H1 (cell line): ENCODE measurements around the gene UHRF1. TPM values are rescaled to one million over a fixed set of nuclear protein-coding genes. Genes with fewer than 3 reads are reported as not detected.
A peak's percentile ranks its signal among the peaks of the same experiment; 100 is the strongest.

Experiments
- CTCF ChIA-PET: fragments of 300-600 bp; sonication (Branson Sonifier 250); formaldehyde crosslinking; loops from one replicate; lab custom pipeline; 2021; ENCODE audit not compliant: partially characterized antibody; lab: Charles Lee
- POLR2A ChIA-PET: fragments of 300-600 bp; sonication (Branson Sonifier 250); formaldehyde crosslinking; loops from one replicate; lab custom pipeline; 2021; ENCODE audit warnings: inconsistent platforms; ENCODE audit not compliant: partially characterized antibody; lab: Charles Lee
- DNase-seq, 2 experiments: peaks; one replicate each; pipeline versions ENCODE4 v3.0.0 to v3.0.0-alpha.2; 2010 to 2022; ENCODE audit warnings: low spot score in 2 of 2, low read depth in 1 of 2, mixed read lengths in 1 of 2
- FAIRE-seq: peaks from 2 replicates; lab custom pipeline; 2011; peaks lifted over from hg19 to GRCh38; lab: Jason Lieb, UNC
- H2AFZ ChIP-seq: 2 replicates; pipeline ENCODE4 v1.8.1; 2012; ENCODE audit warnings: low read length, inconsistent platforms
- H2AK5ac ChIP-seq: 2 replicates; pipeline ENCODE4 v1.6.1; 2013; ENCODE audit warnings: low read depth, low read length
- H2BK120ac ChIP-seq: replicated peaks from 2 replicates; pipeline ENCODE3; 2013; ENCODE audit warnings: low read depth, low read length, inconsistent platforms
- H2BK12ac ChIP-seq: 2 replicates; pipeline ENCODE4 v1.6.1; 2013; ENCODE audit warnings: low read depth, low read length
- H2BK15ac ChIP-seq: 2 replicates; pipeline ENCODE4 v1.6.1; 2013; ENCODE audit warnings: low read length
- H2BK20ac ChIP-seq: 2 replicates; pipeline ENCODE4 v1.6.1; 2013; ENCODE audit warnings: low read length
- H2BK5ac ChIP-seq: 2 replicates; pipeline ENCODE4 v1.6.1; 2013; ENCODE audit warnings: low read depth, low read length
- H3K14ac ChIP-seq: 2 replicates; pipeline ENCODE4 v1.6.1; 2013; ENCODE audit warnings: inconsistent platforms; ENCODE audit not compliant: insufficient read length
- H3K18ac ChIP-seq: 2 replicates; pipeline ENCODE4 v1.6.1; 2013; ENCODE audit warnings: low read length; ENCODE audit errors: extremely low read depth
- H3K23ac ChIP-seq: 2 replicates; pipeline ENCODE4 v1.6.1; 2013; ENCODE audit warnings: inconsistent platforms; ENCODE audit not compliant: insufficient read length
- H3K23me2 ChIP-seq: 2 replicates; pipeline ENCODE4 v1.6.1; 2013; ENCODE audit warnings: low read depth, low read length
- H3K27ac ChIP-seq: 2 replicates; pipeline ENCODE4 v1.6.1; 2011; ENCODE audit warnings: low read depth, low read length, inconsistent platforms
- H3K27me3 ChIP-seq, 4 experiments: replicated peaks in 1 of 4; 1 replicate in 1 of 4; 2 replicates in 3 of 4; pipeline versions ENCODE4 v1.6.1 to v1.8.1; 2011 to 2013; ENCODE audit warnings: low read length in 3 of 4, mild to moderate bottlenecking in 3 of 4, inconsistent platforms in 2 of 4, mixed read lengths in 2 of 4, moderate library complexity in 1 of 4; ENCODE audit not compliant: control insufficient read depth in 3 of 4, insufficient read depth in 3 of 4; ENCODE audit errors: extremely low read depth in 1 of 4
- H3K36me3 ChIP-seq, 4 experiments: 2 replicates each; pipeline versions ENCODE4 v1.6.1 to v1.8.1; 2011 to 2013; ENCODE audit warnings: mild to moderate bottlenecking in 4 of 4, low read length in 3 of 4, moderate library complexity in 2 of 4, control low read depth in 1 of 4, inconsistent platforms in 1 of 4; ENCODE audit not compliant: insufficient read depth in 4 of 4, control insufficient read depth in 2 of 4
- H3K4ac ChIP-seq: replicated peaks from 2 replicates; pipeline ENCODE3; 2013; ENCODE audit warnings: low read length, low read depth, mixed read lengths, inconsistent platforms; ENCODE audit not compliant: insufficient read length
- H3K4me1 ChIP-seq, 4 experiments: replicated peaks in 1 of 4; 1 replicate in 1 of 4; 2 replicates in 3 of 4; pipeline versions ENCODE4 v1.6.1 to v1.8.1; 2011 to 2013; ENCODE audit warnings: low read length in 3 of 4, inconsistent platforms in 2 of 4, mixed read lengths in 1 of 4; ENCODE audit not compliant: insufficient read depth in 4 of 4, control insufficient read depth in 3 of 4
- H3K4me2 ChIP-seq, 2 experiments: 2 replicates each; pipeline versions ENCODE4 v1.6.1 to v1.8.1; 2011 to 2013; ENCODE audit warnings: low read depth in 2 of 2, low read length in 2 of 2, control low read depth in 1 of 2, inconsistent platforms in 1 of 2, mild to moderate bottlenecking in 1 of 2; ENCODE audit not compliant: insufficient read depth in 1 of 2
- H3K4me3 ChIP-seq, 4 experiments: fragments of 200-600, 300-600 bp in 1 of 4; sonication (generic), shearing (Covaris generic), sonication (Bioruptor Twin) in 1 of 4; 2 replicates each; pipeline versions ENCODE4 v1.5.1 to v1.8.1; 2011 to 2016; ENCODE audit warnings: low read length in 4 of 4, low read depth in 3 of 4, control low read depth in 2 of 4, inconsistent platforms in 2 of 4, mild to moderate bottlenecking in 2 of 4, mixed read lengths in 1 of 4, moderate library complexity in 1 of 4; ENCODE audit not compliant: insufficient read depth in 2 of 4; ENCODE audit errors: extremely low read depth in 1 of 4
- H3K56ac ChIP-seq: replicated peaks from 2 replicates; pipeline ENCODE3; 2013; ENCODE audit warnings: low read depth, mild to moderate bottlenecking, mixed read lengths, low read length, inconsistent platforms; ENCODE audit not compliant: insufficient read length
- H3K79me1 ChIP-seq: 2 replicates; pipeline ENCODE4 v1.6.1; 2013; ENCODE audit warnings: low read depth, low read length, control low read depth
- H3K79me2 ChIP-seq, 2 experiments: 2 replicates each; pipeline versions ENCODE4 v1.6.1 to v1.8.1; 2012 to 2013; ENCODE audit warnings: low read length in 2 of 2, mild to moderate bottlenecking in 2 of 2, inconsistent platforms in 1 of 2; ENCODE audit not compliant: insufficient read depth in 2 of 2, control insufficient read depth in 1 of 2
- H3K9ac ChIP-seq, 4 experiments: replicated peaks in 1 of 4; 1 replicate in 1 of 4; 2 replicates in 3 of 4; pipeline versions ENCODE4 v1.6.1 to v1.8.1; 2011 to 2013; ENCODE audit warnings: low read depth in 3 of 4, low read length in 3 of 4, control low read depth in 2 of 4, mild to moderate bottlenecking in 2 of 4, moderate library complexity in 2 of 4, inconsistent platforms in 1 of 4; ENCODE audit errors: extremely low read depth in 1 of 4
- H3K9me3 ChIP-seq, 2 experiments: 2 replicates each; pipeline versions ENCODE4 v1.6.1 to v1.8.1; 2012 to 2013; ENCODE audit warnings: mild to moderate bottlenecking in 2 of 2, moderate library complexity in 2 of 2, control low read depth in 1 of 2, inconsistent platforms in 1 of 2, low read depth in 1 of 2, low read length in 1 of 2, mixed read lengths in 1 of 2; ENCODE audit not compliant: insufficient read depth in 2 of 2
- H4K20me1 ChIP-seq, 2 experiments: replicated peaks in 1 of 2; 2 replicates each; pipeline versions ENCODE3 to v1.8.1; 2011 to 2013; ENCODE audit warnings: inconsistent platforms in 2 of 2, low read length in 2 of 2, mild to moderate bottlenecking in 1 of 2; ENCODE audit not compliant: insufficient read depth in 2 of 2, control insufficient read depth in 1 of 2
- H4K5ac ChIP-seq: 2 replicates; pipeline ENCODE4 v1.6.1; 2013; ENCODE audit warnings: low read length, low read depth, mixed read lengths, inconsistent platforms; ENCODE audit not compliant: insufficient read length
- H4K8ac ChIP-seq: 2 replicates; pipeline ENCODE4 v1.8.0; 2013; ENCODE audit warnings: mild to moderate bottlenecking, moderate library complexity, low read length, inconsistent platforms; ENCODE audit not compliant: insufficient read depth; ENCODE audit errors: extremely low read depth
- H4K91ac ChIP-seq: replicated peaks from 2 replicates; pipeline ENCODE3; 2013; ENCODE audit warnings: low read length, mixed read lengths, inconsistent platforms; ENCODE audit not compliant: insufficient read length
- ATF2 ChIP-seq: IDR thresholded peaks from 2 replicates; pipeline ENCODE4 v1.6.1; 2012; ENCODE audit warnings: low read length, inconsistent platforms
- ATF3 ChIP-seq: IDR thresholded peaks from 2 replicates; pipeline ENCODE4 v1.6.1; 2011; ENCODE audit warnings: low read depth, mild to moderate bottlenecking, low read length; ENCODE audit not compliant: insufficient read depth
- BCL11A ChIP-seq, 2 experiments: IDR thresholded peaks; one replicate each; pipeline ENCODE4 v1.6.1; 2011; ENCODE audit warnings: low read depth in 2 of 2, low read length in 2 of 2, mild to moderate bottlenecking in 2 of 2
- EP300 ChIP-seq, 2 experiments: IDR thresholded peaks; 1 replicate in 1 of 2; 2 replicates in 1 of 2; pipeline ENCODE4 v1.6.1; 2011 to 2012; ENCODE audit warnings: low read depth in 2 of 2, low read length in 2 of 2, mild to moderate bottlenecking in 2 of 2, borderline replicate concordance in 1 of 2, inconsistent platforms in 1 of 2, moderate library complexity in 1 of 2
- HDAC6 ChIP-seq: IDR thresholded peaks from one replicate; pipeline ENCODE4 v1.7.1; 2012; ENCODE audit warnings: low read depth, mild to moderate bottlenecking, inconsistent platforms, low read length, moderate library complexity
- KDM1A ChIP-seq: fragments of 200-600, 300-600 bp; sonication (generic); IDR thresholded peaks from 2 replicates; pipeline ENCODE4 v1.7.1; 2016; ENCODE audit warnings: mild to moderate bottlenecking, low read length, borderline replicate concordance
- KDM5A ChIP-seq: fragments of 200-600 bp; IDR thresholded peaks from 2 replicates; pipeline ENCODE4 v1.7.1; 2012; ENCODE audit warnings: mild to moderate bottlenecking, low read length, inconsistent platforms, mixed read lengths
- PHF8 ChIP-seq: fragments of 200-600 bp; sonication (generic); conservative IDR thresholded peaks from 2 replicates; pipeline ENCODE4 v1.7.1; 2012; ENCODE audit warnings: low read depth, mild to moderate bottlenecking, inconsistent platforms, low read length, moderate library complexity
- SIN3A ChIP-seq, 2 experiments: IDR thresholded peaks in 1 of 2; conservative IDR thresholded peaks in 1 of 2; 2 replicates each; pipeline ENCODE4 v1.6.1; 2011 to 2012; ENCODE audit warnings: low read length in 2 of 2, improper control_type of control experiment in 1 of 2, low read depth in 1 of 2, mild to moderate bottlenecking in 1 of 2
- TEAD4 ChIP-seq: IDR thresholded peaks from 2 replicates; pipeline ENCODE4 v1.6.1; 2012; ENCODE audit warnings: low read depth, low read length, inconsistent platforms, mixed read lengths
- WGBS, 2 experiments: shearing (Covaris generic) in 1 of 2; methylation state at CpG; one replicate each; pipeline versions ENCODE4 v1.1.6 to v1.1.7; 2013 to 2015; ENCODE audit warnings: low lambda C conversion rate in 2 of 2, mixed read lengths in 2 of 2, inconsistent platforms in 1 of 2, low coverage in 1 of 2, missing lambda C conversion rate in 1 of 2; ENCODE audit not compliant: insufficient replicate concordance in 2 of 2, insufficient coverage in 1 of 2, insufficient read length in 1 of 2; ENCODE audit errors: extremely low coverage in 1 of 2, missing lambda C conversion rate in 1 of 2; 5-methylcytosine and 5-hydroxymethylcytosine counted together
- polyA plus RNA-seq, 7 experiments: library from polyadenylated mRNA; depleted of rRNA in 3 of 7; stranded (reverse) in 5 of 7; unstranded in 2 of 7; fragments of >200 nt in 5 of 7; fragments of 200-250 nt in 2 of 7; gene quantifications; 1 replicate in 5 of 7; 2 replicates in 1 of 7; 4 replicates in 1 of 7; pipeline versions ENCODE4 v1.2.1 to v1.2.3, GENCODE V29; 2011 to 2013; ENCODE audit warnings: missing spikeins in 2 of 7, mixed read lengths in 2 of 7
- total RNA-seq: library from RNA; stranded (reverse); fragmentation: NEBNext Ultra II Directional; extraction: Animal tissue kit (Norgen Biotek cat#: 25700); gene quantifications from 2 replicates; pipeline ENCODE4 v1.2.1, GENCODE V29; 2021

UHRF1 gene
- total and polyA plus RNA-seq, 2 of the 8 experiments (the other 6 are each of a cell fraction or from before 2014, with no cell fraction given): 14.7 to 65.8 TPM

DNA sequence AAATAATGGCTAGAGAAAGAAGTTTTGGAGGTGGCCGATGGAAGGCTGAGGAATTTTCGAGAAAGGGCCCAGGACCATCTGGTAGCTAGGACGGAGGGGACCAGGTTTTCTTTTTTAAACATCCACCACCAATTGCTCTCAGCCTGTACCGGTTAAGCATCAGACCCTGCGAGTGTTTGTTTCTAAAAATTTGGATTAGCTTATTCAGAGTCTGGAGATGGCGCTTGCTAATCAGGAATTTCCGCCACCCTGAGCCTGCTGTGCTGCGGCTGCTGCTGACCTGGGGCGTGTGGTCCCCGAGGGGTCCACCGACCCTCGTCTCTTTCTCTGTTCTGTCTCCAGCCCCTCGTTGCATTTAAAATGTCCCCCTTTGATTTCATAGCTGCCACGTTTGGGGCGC lies 2.0 kb downstream of the UHRF1 start:
- Histone ChIP-seq H3K4me2 (peak overlapping the region; percentile 43 to 75; a peak in 2 of 4 replicates), H4K91ac (no peak overlapping the region), H3K9me3 (no peaks in the 10 kb centered on the region), H4K20me1 (peaks cover 3 to 19% of the 10 kb centered on the region in 2 experiments), H2BK5ac (no peak overlapping the region), H3K79me2 (peaks cover 1 to 55% of the 10 kb centered on the region in 2 experiments; a peak in 3 of 4 replicates), H3K79me1 (peaks cover 5% of the 10 kb centered on the region; the same call in 1 of the 2 replicates), H2BK20ac (no peak overlapping the region), H3K27me3 (no peaks in the 10 kb centered on the region; a peak in 2 of 7 replicates), H3K18ac (no peak overlapping the region), H3K4me3 (peak overlapping the region in 1 of 4 experiments; percentile 83; a peak in 2 of 8 replicates), H3K56ac (no peak overlapping the region), H2BK120ac (no peak overlapping the region), H3K27ac (no peak overlapping the region), H2AFZ (no peak overlapping the region), H3K4me1 (peaks cover 0 to 14% (median 11%) of the 10 kb centered on the region in 4 experiments; a peak in 6 of 7 replicates), H3K23ac (no peak overlapping the region), H3K9ac (no peak overlapping the region), H3K14ac (no peak overlapping the region), H3K23me2 (peaks cover 8% of the 10 kb centered on the region), H3K4ac (peak overlapping the region; percentile 16), H2AK5ac (no peak overlapping the region), H3K36me3 (peaks cover 4 to 22% (median 10%) of the 10 kb centered on the region in 4 experiments; a peak in 5 of 8 replicates), H4K8ac (peak overlapping the region; percentile 58; the same call in 1 of the 2 replicates), H4K5ac (no peak overlapping the region), H2BK15ac (peak overlapping the region; percentile 81; the same call in 1 of the 2 replicates), H2BK12ac (no peak overlapping the region)
- ChIA-PET POLR2A (interaction anchor here (0.7 to 2.5 kb wide), 7 partner anchors 16 to 365 kb away, joined by 3 to 5 read pairs (median 4); partner anchors contain the start of gene PLIN3), CTCF (interaction anchor here (0.6 to 6.9 kb wide), 24 partner anchors 9 to 171 kb away, joined by 3 to 111 read pairs (median 7); partner anchors contain the start of genes ARRDC5, PLIN3 and TICAM1)
- 87% methylated on average over 15 of the region's 15 CpGs; no CpG with 5 or more reads in 1 of the 2 experiments for WGBS, 2 experiments
- FAIRE-seq (no peak), DNase-seq (no peak)
- TF ChIP-seq KDM5A (no peak), SIN3A (conservative IDR thresholded peaks at IDR 0.05 in 1 of 2, IDR thresholded peaks at IDR 0.05 in 1 of 2; ENCODE audit: low read depth in 1 of 2, low read length in 2 of 2) (no peak), EP300 (IDR thresholded peaks at IDR 0.05; ENCODE audit: borderline replicate concordance in 1 of 2, low read depth in 2 of 2, low read length in 2 of 2) (no peak), PHF8 (no peak), ATF3 (no peak), HDAC6 (no peak), BCL11A (IDR thresholded peaks at IDR 0.05; ENCODE audit: low read depth in 2 of 2, low read length in 2 of 2) (no peak), ATF2 (no peak), TEAD4 (no peak), KDM1A (no peak)
